Esophagus (tissue), 2 donors: ENCODE measurements around the gene INSL6. TPM values are rescaled to one million over a fixed set of nuclear protein-coding genes. Genes with fewer than 3 reads are reported as not detected.
"Not testable (repeated sequence)": the region's sequence is repeated elsewhere in the genome, so short reads cannot be mapped to it uniquely, and the experiment has no call there.

ENCODE experiments used
- H3K27ac ChIP-seq, 2 donors: one replicate each; pipeline ENCODE4 v1.5.1; 2013; ENCODE audit warnings: low read depth in 2 of 2, mild to moderate bottlenecking in 2 of 2, inconsistent platforms in 1 of 2, low read length in 1 of 2, moderate library complexity in 1 of 2
- H3K27me3 ChIP-seq, 2 donors: one replicate each; pipeline ENCODE4 v1.6.1; 2013; ENCODE audit warnings: low read length in 2 of 2, control low read depth in 1 of 2, mild to moderate bottlenecking in 1 of 2; ENCODE audit not compliant: insufficient read depth in 2 of 2, control insufficient read depth in 1 of 2
- H3K36me3 ChIP-seq, 2 donors: one replicate each; pipeline ENCODE4 v1.6.1; 2013; ENCODE audit warnings: low read length in 1 of 2; ENCODE audit not compliant: control insufficient read depth in 2 of 2, insufficient read depth in 2 of 2
- H3K4me1 ChIP-seq, 2 donors: one replicate each; pipeline ENCODE4 v1.6.1; 2013; ENCODE audit warnings: low read length in 1 of 2; ENCODE audit not compliant: control insufficient read depth in 2 of 2, insufficient read depth in 2 of 2
- H3K4me3 ChIP-seq, 2 donors: one replicate each; pipeline ENCODE4 v1.5.1; 2013; ENCODE audit warnings: low read length in 2 of 2, mild to moderate bottlenecking in 2 of 2, low read depth in 1 of 2, moderate library complexity in 1 of 2
- H3K9me3 ChIP-seq, 2 donors: one replicate each; pipeline ENCODE4 v1.6.1; 2013; ENCODE audit warnings: mild to moderate bottlenecking in 2 of 2, low read depth in 1 of 2, low read length in 1 of 2, moderate library complexity in 1 of 2; ENCODE audit not compliant: control insufficient read depth in 2 of 2, insufficient read depth in 1 of 2
- WGBS, 2 donors: extraction: QIAGEN DNeasy Blood & Tissue Kit; methylation state at CpG; one replicate each; pipeline ENCODE4 v1.1.7; 2013; 5-methylcytosine and 5-hydroxymethylcytosine counted together
- polyA plus RNA-seq, 2 donors: library from polyadenylated mRNA; stranded (reverse); fragments of 200-250 nt; gene quantifications; one replicate each; pipeline ENCODE4 v1.2.3, GENCODE V29; 2013
- donor health status: healthy with polysubstance abuse.
- donor health status: Bipolar disorder and iron deficiency.

Gene INSL6
- polyA plus RNA-seq, 2 donors = not detected

DNA sequence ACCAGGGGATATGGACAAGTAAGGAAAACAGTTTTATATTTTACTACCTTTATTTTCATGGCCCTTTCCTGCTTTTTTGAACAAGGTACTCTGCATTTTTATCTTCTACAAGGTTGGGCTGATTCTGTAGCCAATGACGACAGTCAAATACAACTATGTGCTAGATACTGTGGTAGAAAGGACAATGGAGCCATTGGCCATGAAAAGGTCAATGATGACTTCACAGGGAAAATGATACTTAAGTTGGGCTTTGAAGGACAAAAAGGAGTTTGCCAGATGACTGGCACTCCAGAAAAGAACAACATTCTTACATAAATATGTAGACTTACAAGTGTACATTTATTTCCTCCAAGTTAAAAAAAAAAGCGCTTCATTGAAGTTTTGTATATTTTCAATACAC is 663 bp downstream of the INSL6 start:
- Histone ChIP-seq H3K4me3 (no peak overlapping the region), H3K36me3 (no peaks in the 10 kb centered on the region), H3K27ac (no peak overlapping the region), H3K4me1 (no peaks in the 10 kb centered on the region), H3K27me3 (no peaks in the 10 kb centered on the region), H3K9me3 (no peaks in the 10 kb centered on the region)
- 94 to 97% methylated on average over 2 of the region's 2 CpGs for WGBS, 2 donors

- 90 to 94% methylated on average over 2 of the region's 2 CpGs for WGBS, 2 donors
- H3K36me3 ChIP-seq, H3K4me1 ChIP-seq, H3K4me3 ChIP-seq, H3K27ac ChIP-seq, H3K27me3 ChIP-seq, H3K9me3 ChIP-seq: not testable (repeated sequence)
Measured at GRCh38 chr9:5180631-5181030, 4.8 kb downstream of the INSL6 start.

GRCh38 chr9:5178126-5178805 is 7.2 kb downstream of the INSL6 start:
- Histone ChIP-seq H3K27me3 (no peaks in the 10 kb centered on the region), H3K36me3 (no peaks in the 10 kb centered on the region), H3K4me3 (no peak overlapping the region), H3K4me1 (no peaks in the 10 kb centered on the region), H3K27ac (no peak overlapping the region), H3K9me3 (no peaks in the 10 kb centered on the region)
- WGBS, 2 donors = 85 to 86% methylated on average over 4 of the region's 4 CpGs

GRCh38 chr9:5146241-5146640 is 39.2 kb downstream of the INSL6 start:
- Histone ChIP-seq H3K9me3 (peaks cover 6 to 13% of the 10 kb centered on the region in 2 donors), H3K36me3 (peaks cover 0 to 8% of the 10 kb centered on the region in 2 donors)
- whole genome bisulfite sequencing, 2 donors = 94% methylated on average over 1 of the region's 1 CpG

DNA sequence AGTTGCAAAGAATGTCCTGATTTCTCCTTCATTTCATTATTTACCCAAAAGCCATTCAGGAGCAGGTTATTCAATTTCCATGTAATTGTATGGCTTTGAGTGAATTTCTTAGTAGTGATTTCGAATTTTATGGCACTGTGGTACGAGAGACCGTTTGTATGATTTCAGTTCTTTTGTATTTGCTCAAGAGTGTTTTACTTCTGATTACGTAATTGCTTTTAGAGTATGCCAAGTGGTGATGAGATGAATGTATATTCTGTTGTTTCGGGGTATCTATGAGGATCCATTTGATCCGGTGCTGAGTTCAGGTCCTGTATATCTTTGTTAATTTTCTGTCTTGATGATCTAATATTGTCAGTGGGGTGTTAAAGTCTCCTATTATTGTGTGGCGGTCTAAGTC is 41.2 kb downstream of the INSL6 start:
- H3K4me3 ChIP-seq = no peak overlapping the region
- 92 to 94% methylated on average over 7 of the region's 7 CpGs for WGBS, 2 donors
- H3K9me3 ChIP-seq = peaks cover 6 to 13% of the 10 kb centered on the region in 2 donors
- H3K36me3 ChIP-seq = peaks cover 0 to 8% of the 10 kb centered on the region in 2 donors
- H3K4me1 ChIP-seq = no peaks in the 10 kb centered on the region
- H3K27me3 ChIP-seq = no peaks in the 10 kb centered on the region
- H3K27ac ChIP-seq = no peak overlapping the region

More at GRCh38 chr9:5146241-5146640, 39.2 kb downstream of the INSL6 start:
- Histone ChIP-seq H3K27me3 (no peaks in the 10 kb centered on the region), H3K27ac (no peak overlapping the region), H3K4me3 (no peak overlapping the region), H3K4me1 (no peaks in the 10 kb centered on the region)

GRCh38 chr9:5140151-5140550 is 45.3 kb downstream of the INSL6 start:
- no peaks in the 10 kb centered on the region for H3K4me1 ChIP-seq
- H3K36me3 ChIP-seq = no peaks in the 10 kb centered on the region
- H3K27ac ChIP-seq = no peak overlapping the region
- 67 to 81% methylated on average over 1 of the region's 1 CpG for WGBS, 2 donors
- H3K4me3 ChIP-seq = no peak overlapping the region
- H3K9me3 ChIP-seq = no peaks in the 10 kb centered on the region
- H3K27me3 ChIP-seq = no peaks in the 10 kb centered on the region

- H3K36me3 ChIP-seq = peaks cover 0 to 2% of the 10 kb centered on the region in 2 donors
- no peaks in the 10 kb centered on the region for H3K27me3 ChIP-seq
- H3K4me3 ChIP-seq = no peak overlapping the region
- WGBS, 2 donors = 82 to 85% methylated on average over 3 of the region's 3 CpGs
- no peak overlapping the region for H3K27ac ChIP-seq
- no peaks in the 10 kb centered on the region for H3K9me3 ChIP-seq
- H3K4me1 ChIP-seq = no peaks in the 10 kb centered on the region
Measured at GRCh38 chr9:5122516-5122915, 62.9 kb downstream of the INSL6 start.

DNA sequence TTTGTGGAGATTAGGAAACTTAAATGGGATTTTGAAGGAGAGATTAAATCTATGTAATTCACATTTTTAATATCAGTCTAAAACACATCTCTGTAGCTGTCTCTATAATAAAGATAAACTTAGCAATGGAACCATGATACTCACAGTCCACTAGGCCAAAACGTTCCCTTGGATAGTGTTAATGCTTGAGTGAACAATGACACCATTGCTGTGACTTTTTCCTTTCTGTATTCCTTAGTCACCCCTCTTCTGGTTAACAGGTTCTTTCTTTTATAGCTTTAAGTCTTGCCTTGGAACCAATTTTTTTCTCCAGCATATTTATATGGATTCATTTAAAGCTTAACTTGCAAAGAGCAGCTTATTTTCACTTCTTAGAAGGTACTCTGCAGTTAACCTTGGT is 63.3 kb downstream of the INSL6 start:
- no peak overlapping the region for H3K4me3 ChIP-seq
- H3K36me3 ChIP-seq = peaks cover 0 to 2% of the 10 kb centered on the region in 2 donors
- no peaks in the 10 kb centered on the region for H3K27me3 ChIP-seq
- no peaks in the 10 kb centered on the region for H3K4me1 ChIP-seq
- H3K9me3 ChIP-seq = no peaks in the 10 kb centered on the region
- WGBS, 2 donors = 64 to 76% methylated on average over 1 of the region's 1 CpG
- no peak overlapping the region for H3K27ac ChIP-seq

DNA sequence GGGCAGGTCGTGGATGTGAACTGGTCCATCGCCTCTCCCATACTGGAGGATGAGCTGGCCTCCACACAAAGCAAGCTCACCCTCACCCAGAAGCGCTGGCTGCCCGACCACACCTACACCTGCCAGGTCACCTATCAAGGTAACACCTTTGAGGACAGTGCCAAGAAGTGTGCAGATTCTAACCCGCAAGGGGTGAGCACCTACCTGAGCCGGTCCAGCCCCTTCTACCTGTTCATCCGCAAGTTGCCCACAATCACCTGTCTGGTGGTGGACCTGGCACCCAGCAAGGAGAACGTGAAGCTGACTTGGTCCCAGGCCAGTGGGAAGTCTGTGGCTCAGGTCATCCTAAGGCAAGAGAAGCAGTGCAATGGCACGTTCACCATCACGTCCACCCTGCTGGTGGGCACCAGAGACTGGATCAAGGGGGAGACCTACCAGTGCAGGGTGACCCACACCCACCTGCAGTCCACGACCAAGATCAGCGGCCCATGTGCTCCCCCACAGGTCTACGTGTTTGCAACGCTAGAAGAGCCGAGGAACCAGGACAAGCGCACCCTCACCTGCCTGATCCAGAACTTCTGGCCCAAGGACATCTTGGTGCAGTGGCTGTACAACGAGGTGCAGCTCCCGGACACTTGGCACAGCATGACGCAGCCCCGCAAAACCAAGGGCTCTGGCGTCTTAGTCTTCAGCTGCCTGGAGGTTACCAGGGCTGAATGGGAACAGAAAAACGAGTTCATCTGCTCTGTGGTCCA is 71.3 kb downstream of the INSL6 start:
- Histone ChIP-seq H3K4me1 (no peaks in the 10 kb centered on the region), H3K9me3 (peaks cover 13 to 27% of the 10 kb centered on the region in 2 donors), H3K36me3 (peaks cover 7 to 36% of the 10 kb centered on the region in 2 donors), H3K27ac (no peak overlapping the region), H3K27me3 (no peaks in the 10 kb centered on the region), H3K4me3 (no peak overlapping the region)
- 97 to 100% methylated on average over 22 of the region's 22 CpGs for WGBS, 2 donors
